ENCODE measurements around the gene TFAP2B.

TFAP2B gene

GRCh38 chr6:50850223-50851048 lies 31.8 kb downstream of the TFAP2B start:
- FAIRE-seq (no peak), DNase-seq (ENCODE audit: insufficient read length) (no peak)
- TF ChIP-seq TAF1 (IDR thresholded peaks at IDR 0.05; ENCODE audit: borderline replicate concordance, low read depth, low read length) (no peak), POLR2A (IDR thresholded peaks at IDR 0.05; ENCODE audit: low read depth, low read length) (no peak), POLR2AphosphoS5 (IDR thresholded peaks at IDR 0.05; ENCODE audit: low read depth, low read length) (no peak)

- FAIRE-seq, result no peak
- no peak for DNase-seq (ENCODE audit: insufficient read length)
- no peak for TF ChIP-seq POLR2A (IDR thresholded peaks at IDR 0.05; ENCODE audit: low read depth, low read length)
- TF ChIP-seq TAF1 (IDR thresholded peaks at IDR 0.05; ENCODE audit: borderline replicate concordance, low read depth, low read length), result no peak
Measured at GRCh38 chr6:50851049-50851845, 32.6 kb downstream of the TFAP2B start.

- FAIRE-seq (no peak), DNase-seq (ENCODE audit: insufficient read length) (no peak)
- TF ChIP-seq TAF1 (IDR thresholded peaks at IDR 0.05; ENCODE audit: borderline replicate concordance, low read depth, low read length) (no peak), POLR2A (IDR thresholded peaks at IDR 0.05; ENCODE audit: low read depth, low read length) (no peak), POLR2AphosphoS5 (IDR thresholded peaks at IDR 0.05; ENCODE audit: low read depth, low read length) (no peak)
Measured at GRCh38 chr6:50853939-50854338, 35.3 kb downstream of the TFAP2B start.

GRCh38 chr6:50861692-50862091 lies 43.0 kb downstream of the TFAP2B start:
- FAIRE-seq, result no peak
- TF ChIP-seq POLR2A (IDR thresholded peaks at IDR 0.05; ENCODE audit: low read depth, low read length), result no peak
- TF ChIP-seq POLR2AphosphoS5 (IDR thresholded peaks at IDR 0.05; ENCODE audit: low read depth, low read length), result no peak
- no peak for TF ChIP-seq TAF1 (IDR thresholded peaks at IDR 0.05; ENCODE audit: borderline replicate concordance, low read depth, low read length)
- DNase-seq (ENCODE audit: insufficient read length), result no peak

GRCh38 chr6:50862176-50862575 lies 43.5 kb downstream of the TFAP2B start:
- no peak for TF ChIP-seq TAF1 (IDR thresholded peaks at IDR 0.05; ENCODE audit: borderline replicate concordance, low read depth, low read length)
- TF ChIP-seq POLR2AphosphoS5 (IDR thresholded peaks at IDR 0.05; ENCODE audit: low read depth, low read length), result no peak
- TF ChIP-seq POLR2A (IDR thresholded peaks at IDR 0.05; ENCODE audit: low read depth, low read length), result no peak
- no peak for FAIRE-seq
- DNase-seq (ENCODE audit: insufficient read length), result no peak

GRCh38 chr6:50864601-50865000 lies 45.9 kb downstream of the TFAP2B start:
- TF ChIP-seq POLR2AphosphoS5 (IDR thresholded peaks at IDR 0.05; ENCODE audit: low read depth, low read length) (no peak), TAF1 (IDR thresholded peaks at IDR 0.05; ENCODE audit: borderline replicate concordance, low read depth, low read length) (no peak), POLR2A (IDR thresholded peaks at IDR 0.05; ENCODE audit: low read depth, low read length) (no peak)
- DNase-seq (ENCODE audit: insufficient read length) (no peak), FAIRE-seq (no peak)

- FAIRE-seq (no peak), DNase-seq (ENCODE audit: insufficient read length) (no peak)
- TF ChIP-seq POLR2A (IDR thresholded peaks at IDR 0.05; ENCODE audit: low read depth, low read length), result no peak
- TF ChIP-seq POLR2AphosphoS5 (IDR thresholded peaks at IDR 0.05; ENCODE audit: low read depth, low read length), result no peak
- no peak for TF ChIP-seq TAF1 (IDR thresholded peaks at IDR 0.05; ENCODE audit: borderline replicate concordance, low read depth, low read length)
Measured at GRCh38 chr6:50868466-50868865, 49.8 kb downstream of the TFAP2B start.

GRCh38 chr6:50873167-50873566 lies 54.5 kb downstream of the TFAP2B start:
- FAIRE-seq (no peak), DNase-seq (ENCODE audit: insufficient read length) (no peak)
- TF ChIP-seq POLR2A (IDR thresholded peaks at IDR 0.05; ENCODE audit: low read depth, low read length) (no peak), POLR2AphosphoS5 (IDR thresholded peaks at IDR 0.05; ENCODE audit: low read depth, low read length) (no peak), TAF1 (IDR thresholded peaks at IDR 0.05; ENCODE audit: borderline replicate concordance, low read depth, low read length) (no peak)

- TF ChIP-seq TAF1 (IDR thresholded peaks at IDR 0.05; ENCODE audit: borderline replicate concordance, low read depth, low read length), result no peak
- TF ChIP-seq POLR2AphosphoS5 (IDR thresholded peaks at IDR 0.05; ENCODE audit: low read depth, low read length), result no peak
- no peak for TF ChIP-seq POLR2A (IDR thresholded peaks at IDR 0.05; ENCODE audit: low read depth, low read length)
- no peak for FAIRE-seq
Measured at GRCh38 chr6:50884364-50884763, 65.7 kb downstream of the TFAP2B start.

GRCh38 chr6:50887112-50887511 lies 68.4 kb downstream of the TFAP2B start:
- DNase-seq (ENCODE audit: insufficient read length) (no peak), FAIRE-seq (no peak)
- no peak for TF ChIP-seq POLR2AphosphoS5 (IDR thresholded peaks at IDR 0.05; ENCODE audit: low read depth, low read length)
- TF ChIP-seq TAF1 (IDR thresholded peaks at IDR 0.05; ENCODE audit: borderline replicate concordance, low read depth, low read length), result no peak
- TF ChIP-seq POLR2A (IDR thresholded peaks at IDR 0.05; ENCODE audit: low read depth, low read length), result no peak

More at GRCh38 chr6:50884364-50884763, 65.7 kb downstream of the TFAP2B start:
- DNase-seq (ENCODE audit: insufficient read length), result no peak

GRCh38 chr6:50889497-50889896 lies 70.8 kb downstream of the TFAP2B start:
- no peak for FAIRE-seq
- no peak for DNase-seq (ENCODE audit: insufficient read length)
- TF ChIP-seq TAF1 (IDR thresholded peaks at IDR 0.05; ENCODE audit: borderline replicate concordance, low read depth, low read length) (no peak), POLR2AphosphoS5 (IDR thresholded peaks at IDR 0.05; ENCODE audit: low read depth, low read length) (no peak), POLR2A (IDR thresholded peaks at IDR 0.05; ENCODE audit: low read depth, low read length) (no peak)

Data from GM12892 (cell line).